ENCODE data around the gene FAM199X. TPM values are rescaled to one million over a fixed set of nuclear protein-coding genes. Genes with fewer than 3 reads are reported as not detected.

FAM199X gene
- total and polyA plus RNA-seq, 4 donors: 7.5 to 30.5 (median 11.9) TPM

- TF ChIP-seq CTCF (IDR thresholded peaks at IDR 0.05; ENCODE audit: control extremely low read depth, extremely low read depth): no peak
- H3K4me3 ChIP-seq: no peak overlapping the region
- H3K36me3 ChIP-seq (ENCODE audit: control insufficient read depth in 4 of 4, insufficient read depth in 4 of 4, low read length in 4 of 4): peaks cover 0 to 10% (median 0%) of the 10 kb centered on the region in 4 donors
- no peaks in the 10 kb centered on the region for H3K4me1 ChIP-seq (ENCODE audit: control insufficient read depth in 5 of 5, insufficient read depth in 5 of 5, low read length in 5 of 5)
- H3K27ac ChIP-seq (ENCODE audit: low read depth in 1 of 2, low read length in 1 of 2): no peak overlapping the region
- ATAC-seq (ENCODE audit: insufficient read depth, low FRiP score) (no peak), DNase-seq (no peak)
- H3K9ac ChIP-seq (ENCODE audit: insufficient read depth in 1 of 2, low read length in 2 of 2): no peak overlapping the region
- no peaks in the 10 kb centered on the region for H3K9me3 ChIP-seq (ENCODE audit: control insufficient read depth in 4 of 4, insufficient read depth in 3 of 4, low read length in 3 of 4)
- peaks cover 0 to 48% (median 16%) of the 10 kb centered on the region in 3 donors for H3K27me3 ChIP-seq (ENCODE audit: control insufficient read depth in 3 of 3, insufficient read depth in 3 of 3, low read length in 2 of 3)
- 62 to 94% methylated on average over 5 of the region's 5 CpGs for WGBS, 2 donors
Observed at GRCh38 chrX:104134583-104135261, 31.5 kb upstream of the FAM199X start.

GRCh38 chrX:104135677-104136076, 30.6 kb upstream of the FAM199X start:
- DNase-seq (no peak), ATAC-seq (ENCODE audit: insufficient read depth, low FRiP score) (no peak)
- Histone ChIP-seq H3K4me1 (ENCODE audit: control insufficient read depth in 5 of 5, insufficient read depth in 5 of 5, low read length in 5 of 5) (peaks cover 0 to under 1% (median 0%) of the 10 kb centered on the region in 5 donors), H3K36me3 (ENCODE audit: control insufficient read depth in 4 of 4, insufficient read depth in 4 of 4, low read length in 4 of 4) (peaks cover 0 to 3% (median 0%) of the 10 kb centered on the region in 4 donors), H3K9me3 (ENCODE audit: control insufficient read depth in 4 of 4, insufficient read depth in 3 of 4, low read length in 3 of 4) (no peaks in the 10 kb centered on the region), H3K27me3 (ENCODE audit: control insufficient read depth in 3 of 3, insufficient read depth in 3 of 3, low read length in 2 of 3) (peaks cover 0 to 48% (median 16%) of the 10 kb centered on the region in 3 donors), H3K9ac (ENCODE audit: insufficient read depth in 1 of 2, low read length in 2 of 2) (no peak overlapping the region), H3K27ac (ENCODE audit: low read depth in 1 of 2, low read length in 1 of 2) (no peak overlapping the region), H3K4me3 (no peak overlapping the region)
- WGBS, 2 donors: 72 to 85% methylated on average over 1 of the region's 1 CpG
- no peak for TF ChIP-seq CTCF (IDR thresholded peaks at IDR 0.05; ENCODE audit: control extremely low read depth, extremely low read depth)

- Histone ChIP-seq H3K27me3 (ENCODE audit: control insufficient read depth in 3 of 3, insufficient read depth in 3 of 3, low read length in 2 of 3) (peaks cover 0 to 44% (median 12%) of the 10 kb centered on the region in 3 donors), H3K4me3 (peak overlapping the region; percentile 26), H3K36me3 (ENCODE audit: control insufficient read depth in 4 of 4, insufficient read depth in 4 of 4, low read length in 4 of 4) (no peaks in the 10 kb centered on the region), H3K4me1 (ENCODE audit: control insufficient read depth in 5 of 5, insufficient read depth in 5 of 5, low read length in 5 of 5) (peaks cover 0 to 3% (median 0%) of the 10 kb centered on the region in 5 donors), H3K9ac (ENCODE audit: insufficient read depth in 1 of 2, low read length in 2 of 2) (peak overlapping the region in 1 of 2 donors; percentile 72), H3K9me3 (ENCODE audit: control insufficient read depth in 4 of 4, insufficient read depth in 3 of 4, low read length in 3 of 4) (no peaks in the 10 kb centered on the region), H3K27ac (ENCODE audit: low read depth in 1 of 2, low read length in 1 of 2) (peak overlapping the region in 1 of 2 donors; percentile 75)
- DNase-seq (peak; percentile 81 to 94 (median 86)), ATAC-seq (ENCODE audit: insufficient read depth, low FRiP score) (peak; percentile 93)
- TF ChIP-seq CTCF (IDR thresholded peaks at IDR 0.05; ENCODE audit: control extremely low read depth, extremely low read depth): peak; percentile 68
- WGBS, 2 donors: 24 to 30% methylated on average over 10 of the region's 10 CpGs
Observed at GRCh38 chrX:104136241-104137019, 29.8 kb upstream of the FAM199X start.

Data from lung (tissue), 12 donors.